Lung (tissue), 12 donors: ENCODE measurements around the gene ITGB2. TPM values are rescaled to one million over a fixed set of nuclear protein-coding genes. Genes with fewer than 3 reads are reported as not detected.

Source experiments
- ATAC-seq: fragments of 200-7000 bp; cut with Tn5 transposase; one replicate; pipeline ENCODE4 v1.9.1; 2020; ENCODE audit warnings: moderate number of reproducible peaks; ENCODE audit not compliant: insufficient read depth, low FRiP score
- DNase-seq, 3 donors: peaks; one replicate each; pipeline ENCODE4 v3.0.0-alpha.2; 2013 to 2017
- H3K27ac ChIP-seq, 2 donors: one replicate each; pipeline ENCODE4 v1.5.1; 2013; ENCODE audit warnings: mild to moderate bottlenecking in 2 of 2, moderate library complexity in 2 of 2, control low read depth in 1 of 2, inconsistent platforms in 1 of 2, low read depth in 1 of 2, low read length in 1 of 2
- H3K27me3 ChIP-seq, 3 donors: one replicate each; pipeline ENCODE4 v1.5.1; 2013; ENCODE audit warnings: low read length in 2 of 3; ENCODE audit not compliant: control insufficient read depth in 3 of 3, insufficient read depth in 3 of 3
- H3K36me3 ChIP-seq, 4 donors: one replicate each; pipeline ENCODE4 v1.5.1; 2013; ENCODE audit warnings: low read length in 4 of 4, mild to moderate bottlenecking in 1 of 4, moderate library complexity in 1 of 4; ENCODE audit not compliant: control insufficient read depth in 4 of 4, insufficient read depth in 4 of 4
- H3K4me1 ChIP-seq, 5 donors: one replicate each; pipeline ENCODE4 v1.5.1; 2013; ENCODE audit warnings: low read length in 5 of 5, mild to moderate bottlenecking in 2 of 5, moderate library complexity in 1 of 5; ENCODE audit not compliant: control insufficient read depth in 5 of 5, insufficient read depth in 5 of 5
- H3K4me3 ChIP-seq: one replicate; pipeline ENCODE4 v1.5.1; 2013; ENCODE audit warnings: mild to moderate bottlenecking, control low read depth, moderate library complexity
- H3K9ac ChIP-seq, 2 donors: one replicate each; pipeline ENCODE4 v1.5.1; 2013; ENCODE audit warnings: low read length in 2 of 2, control low read depth in 1 of 2; ENCODE audit not compliant: insufficient read depth in 1 of 2
- H3K9me3 ChIP-seq, 4 donors: one replicate each; pipeline ENCODE4 v1.5.1; 2013; ENCODE audit warnings: low read length in 3 of 4, mild to moderate bottlenecking in 1 of 4, moderate library complexity in 1 of 4; ENCODE audit not compliant: control insufficient read depth in 4 of 4, insufficient read depth in 3 of 4
- WGBS, 2 donors: extraction: QIAGEN DNeasy Blood & Tissue Kit; methylation state at CpG; one replicate each; pipeline ENCODE4 v1.1.7; 2013; 5-methylcytosine and 5-hydroxymethylcytosine counted together
- polyA plus RNA-seq, 2 donors: library from polyadenylated mRNA; stranded (reverse); fragments of 200-250 nt; gene quantifications; one replicate each; pipeline ENCODE4 v1.2.1, GENCODE V29; 2013
- total RNA-seq, 2 donors: library from RNA; depleted of rRNA in 1 of 2; stranded (reverse); fragments of >200 nt in 1 of 2; gene quantifications; one replicate each; pipeline ENCODE4 v1.2.1, GENCODE V29; 2014 to 2021
- TF ChIP-seq, protein P1 (sequence below): IDR thresholded peaks from 2 replicates; pipeline ENCODE4 v1.5.1; 2012; ENCODE audit warnings: mild to moderate bottlenecking; ENCODE audit errors: control extremely low read depth, extremely low read depth
- donor health status: control.
- donor health status: control.
- donor health status: Bipolar disorder and iron deficiency.
- donor health status: healthy.
- donor health status: DM: yes; HTN: yes; CAD: no.

ITGB2 gene
- total and polyA plus RNA-seq, 4 donors, result 52.9 to 376 (median 187) TPM

DNA sequence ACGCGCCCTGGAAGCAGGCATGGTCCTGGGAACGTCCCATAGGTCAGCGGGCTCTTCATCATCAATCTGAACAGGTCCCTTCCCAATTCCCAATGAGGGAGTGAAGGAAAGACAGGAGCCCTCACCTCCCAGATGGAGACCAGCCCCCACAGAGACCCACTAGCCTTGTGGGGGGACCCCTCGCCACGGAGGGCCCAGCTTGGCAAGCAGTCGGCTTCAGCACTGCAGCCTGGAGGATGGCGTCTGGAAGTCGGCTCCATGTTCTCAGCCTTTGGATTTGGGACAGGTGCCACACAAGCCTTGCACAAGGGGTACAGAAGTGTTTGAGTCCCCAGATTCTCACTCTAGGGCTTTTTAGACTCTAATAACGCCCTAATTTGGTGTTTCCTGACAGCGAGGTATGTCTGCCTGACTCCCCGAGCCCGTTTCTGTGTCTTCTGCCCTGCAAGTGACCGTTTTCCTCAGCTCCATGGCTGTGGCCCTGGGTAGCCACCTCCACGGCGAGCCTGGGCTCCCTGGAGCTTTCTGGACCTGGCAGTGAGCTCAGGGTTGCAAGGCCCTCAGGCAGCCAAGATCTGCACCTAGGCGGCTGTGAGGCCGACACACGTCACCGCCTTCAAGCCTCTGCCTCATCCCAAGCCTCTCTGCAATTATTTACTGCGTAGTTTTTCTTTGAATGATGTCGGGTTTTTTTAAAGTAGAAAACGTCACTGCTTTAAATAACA, 77.8 kb downstream of the ITGB2 start:
- ATAC-seq, result no peak
- peaks cover 0 to 1% (median 0%) of the 10 kb centered on the region in 4 donors for H3K36me3 ChIP-seq
- H3K4me1 ChIP-seq, result peaks cover 0 to 19% (median 8%) of the 10 kb centered on the region in 5 donors
- DNase-seq, result peak in 1 of 3 donors; percentile 0
- no peak overlapping the region for H3K4me3 ChIP-seq
- H3K27ac ChIP-seq, result no peak overlapping the region
- TF ChIP-seq, protein P1, sequence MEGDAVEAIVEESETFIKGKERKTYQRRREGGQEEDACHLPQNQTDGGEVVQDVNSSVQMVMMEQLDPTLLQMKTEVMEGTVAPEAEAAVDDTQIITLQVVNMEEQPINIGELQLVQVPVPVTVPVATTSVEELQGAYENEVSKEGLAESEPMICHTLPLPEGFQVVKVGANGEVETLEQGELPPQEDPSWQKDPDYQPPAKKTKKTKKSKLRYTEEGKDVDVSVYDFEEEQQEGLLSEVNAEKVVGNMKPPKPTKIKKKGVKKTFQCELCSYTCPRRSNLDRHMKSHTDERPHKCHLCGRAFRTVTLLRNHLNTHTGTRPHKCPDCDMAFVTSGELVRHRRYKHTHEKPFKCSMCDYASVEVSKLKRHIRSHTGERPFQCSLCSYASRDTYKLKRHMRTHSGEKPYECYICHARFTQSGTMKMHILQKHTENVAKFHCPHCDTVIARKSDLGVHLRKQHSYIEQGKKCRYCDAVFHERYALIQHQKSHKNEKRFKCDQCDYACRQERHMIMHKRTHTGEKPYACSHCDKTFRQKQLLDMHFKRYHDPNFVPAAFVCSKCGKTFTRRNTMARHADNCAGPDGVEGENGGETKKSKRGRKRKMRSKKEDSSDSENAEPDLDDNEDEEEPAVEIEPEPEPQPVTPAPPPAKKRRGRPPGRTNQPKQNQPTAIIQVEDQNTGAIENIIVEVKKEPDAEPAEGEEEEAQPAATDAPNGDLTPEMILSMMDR, result no peak
- 85 to 88% methylated on average over 23 of the region's 23 CpGs for WGBS, 2 donors
- H3K9me3 ChIP-seq, result peaks cover 0 to 2% (median 0%) of the 10 kb centered on the region in 4 donors
- H3K9ac ChIP-seq, result no peak overlapping the region
- H3K27me3 ChIP-seq, result no peaks in the 10 kb centered on the region

DNA sequence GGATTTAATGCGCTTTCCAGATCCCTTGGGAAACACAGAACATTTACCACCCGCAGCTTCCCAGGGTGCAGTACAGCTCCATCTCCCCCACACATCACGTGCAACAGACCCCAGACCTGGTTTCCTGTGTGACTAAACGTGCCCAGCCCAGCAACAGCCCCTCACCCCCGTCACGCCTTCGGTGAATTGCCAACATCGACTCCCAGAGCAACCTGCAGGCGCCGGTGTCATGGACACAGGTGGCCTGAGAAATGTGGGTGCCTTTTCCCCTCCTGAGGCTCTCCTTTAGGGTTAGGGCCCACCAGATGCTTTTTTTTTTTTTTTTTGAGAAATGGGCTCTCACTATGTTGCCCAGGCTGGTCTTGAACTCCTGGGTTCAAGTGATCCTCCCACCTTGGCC, 78.6 kb downstream of the ITGB2 start:
- Histone ChIP-seq H3K27me3 (no peaks in the 10 kb centered on the region), H3K27ac (no peak overlapping the region), H3K9me3 (peaks cover 0 to 2% (median 0%) of the 10 kb centered on the region in 4 donors), H3K4me3 (no peak overlapping the region), H3K36me3 (no peaks in the 10 kb centered on the region), H3K9ac (no peak overlapping the region), H3K4me1 (peaks cover 0 to 19% (median 8%) of the 10 kb centered on the region in 5 donors)
- WGBS, 2 donors, result 84 to 90% methylated on average over 10 of the region's 10 CpGs
- ATAC-seq, result no peak
- TF ChIP-seq, protein P1, result no peak
- peak in 1 of 3 donors; percentile 1 for DNase-seq

DNA sequence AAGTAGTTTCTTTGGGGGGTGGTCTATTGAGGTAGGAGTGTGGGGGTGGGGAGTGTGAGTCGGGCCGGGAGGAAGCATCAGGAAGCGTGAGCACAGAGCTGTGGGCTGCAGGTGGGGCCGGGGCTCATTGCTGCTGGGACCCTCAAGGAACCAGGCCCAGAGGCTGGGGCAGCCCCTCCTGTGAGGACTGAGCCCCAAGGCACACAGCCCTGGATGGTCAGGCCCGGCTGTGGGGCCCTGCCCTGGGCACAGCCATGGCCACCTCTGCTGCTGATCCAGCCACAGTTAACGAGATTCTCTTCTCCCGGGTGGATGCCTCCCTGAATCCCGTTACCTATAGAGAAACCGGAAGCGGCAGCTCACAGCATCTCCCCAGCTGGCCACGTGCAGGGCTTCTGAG, 79.9 kb downstream of the ITGB2 start:
- TF ChIP-seq, protein P1, result no peak
- 77 to 78% methylated on average over 11 of the region's 11 CpGs for WGBS, 2 donors
- Histone ChIP-seq H3K4me1 (peaks cover 0 to 10% (median 7%) of the 10 kb centered on the region in 5 donors), H3K9me3 (peaks cover 0 to 2% (median 0%) of the 10 kb centered on the region in 4 donors), H3K27me3 (no peaks in the 10 kb centered on the region), H3K4me3 (no peak overlapping the region), H3K27ac (no peak overlapping the region), H3K9ac (no peak overlapping the region), H3K36me3 (no peaks in the 10 kb centered on the region)
- ATAC-seq (no peak), DNase-seq (peak in 1 of 3 donors; percentile 3)
